GM12878 (cell line): Measurements from ENCODE around the gene TCF7L2. TPM values are rescaled to one million over a fixed set of nuclear protein-coding genes. Genes with fewer than 3 reads are reported as not detected.

Experiments
- CEBPZ ChIP-seq: fragments of 150-350 bp; IDR thresholded peaks from 2 replicates; pipeline ENCODE4 v1.6.1; 2016; ENCODE audit warnings: low read depth, low read length
- CTCF ChIP-seq, 3 experiments: IDR thresholded peaks in 2 of 3; conservative IDR thresholded peaks in 1 of 3; 2 replicates each; pipeline ENCODE4 v1.5.1; 2011; ENCODE audit warnings: low read depth in 3 of 3, low read length in 3 of 3, mild to moderate bottlenecking in 3 of 3, control low read depth in 2 of 3, moderate library complexity in 2 of 3, inconsistent platforms in 1 of 3, mixed read lengths in 1 of 3; ENCODE audit not compliant: control insufficient read depth in 2 of 3, insufficient read depth in 1 of 3; ENCODE audit errors: extremely low read depth in 1 of 3
- ETV6 ChIP-seq, 2 experiments: fragments of 450-650 bp in 1 of 2; IDR thresholded peaks in 1 of 2; conservative IDR thresholded peaks in 1 of 2; 2 replicates each; pipeline ENCODE4 v1.6.1; 2014; ENCODE audit warnings: antibody characterized with exemption in 1 of 2, borderline replicate concordance in 1 of 2, low read depth in 1 of 2, mild to moderate bottlenecking in 1 of 2, moderate library complexity in 1 of 2
- IKZF1 ChIP-seq: fragments of 450-650 bp; conservative IDR thresholded peaks from 2 replicates; pipeline ENCODE4 v1.6.1; 2017; ENCODE audit warnings: antibody characterized with exemption, mild to moderate bottlenecking
- TCF12 ChIP-seq: IDR thresholded peaks from 2 replicates; pipeline ENCODE4 v1.6.1; 2011; ENCODE audit warnings: low read depth, mild to moderate bottlenecking, low read length
- ZBTB4 ChIP-seq: fragments of 450-650 bp; formaldehyde crosslinking; IDR thresholded peaks from 2 replicates; pipeline ENCODE4 v1.4.0; 2022; ENCODE audit warnings: mild to moderate bottlenecking, moderate library complexity
- ZNF274 ChIP-seq: IDR thresholded peaks from one replicate; pipeline ENCODE4 v1.8.0; 2011; ENCODE audit not compliant: insufficient read length, insufficient read depth
- polyA plus RNA-seq, 11 experiments: library from polyadenylated mRNA; depleted of rRNA in 4 of 11; unstranded in 6 of 11; stranded (reverse) in 5 of 11; fragments of >200 nt; fragmentation: Nextera tagmentation in 4 of 11; fragmentation: Illumina TruSeq in 1 of 11; extraction: Ambion mirVana in 4 of 11; extraction: Trizol in 1 of 11; gene quantifications; 1 replicate in 1 of 11; 2 replicates in 10 of 11; pipeline versions ENCODE4 v1.2.1 to v1.2.3, GENCODE V29; 2011 to 2016; ENCODE audit warnings: inconsistent platforms in 2 of 11, missing spikeins in 2 of 11, low read depth in 1 of 11
- total RNA-seq, 4 experiments: library from RNA; depleted of rRNA in 3 of 4; stranded (reverse); fragments of >200 nt in 3 of 4; fragmentation: Illumina TruSeq in 1 of 4; extraction: Trizol in 1 of 4; gene quantifications; 2 replicates each; pipeline versions ENCODE4 v1.2.1 to v1.2.3, GENCODE V29; 2013 to 2021

Gene TCF7L2
- total and polyA plus RNA-seq, 10 of the 15 experiments (the other 5 are each of a cell fraction or from before 2014, with no cell fraction given) = 0.02 to 1.1 (median 0.35) TPM; not detected in 4

DNA sequence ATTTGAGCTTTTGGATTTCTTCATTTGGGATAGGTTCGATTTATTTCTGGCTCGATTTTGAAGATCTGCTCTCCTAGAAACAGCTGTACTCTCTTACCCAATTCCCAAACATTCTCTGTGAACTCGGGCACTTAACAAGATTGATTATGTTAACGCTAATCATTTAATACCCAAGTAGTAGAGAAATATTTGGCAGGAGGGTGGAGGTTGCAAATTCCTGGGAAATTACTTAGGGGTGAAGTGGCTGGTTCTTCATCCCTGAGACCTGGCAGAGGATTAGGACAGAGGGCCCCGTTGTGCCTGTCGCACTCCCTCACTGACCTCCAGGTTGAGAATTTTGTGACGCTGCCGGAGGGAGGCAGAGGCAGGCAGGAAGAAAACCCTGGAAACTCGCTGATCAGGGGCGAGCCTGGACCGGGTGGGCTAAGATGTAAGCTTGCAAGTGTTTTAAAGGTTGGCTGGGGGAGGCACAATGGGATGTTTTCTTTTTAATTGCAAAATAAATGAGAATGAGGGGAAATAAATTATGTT is 182.6 kb downstream of the TCF7L2 start (continued):
- TF ChIP-seq CEBPZ (no peak), TCF12 (no peak), IKZF1 (no peak), CTCF (IDR thresholded peaks at IDR 0.05 in 2 of 3, conservative IDR thresholded peaks at IDR 0.05 in 1 of 3; ENCODE audit: control insufficient read depth in 2 of 3, extremely low read depth in 1 of 3, insufficient read depth in 1 of 3, low read depth in 3 of 3, low read length in 3 of 3) (no peak), ETV6 (conservative IDR thresholded peaks at IDR 0.05 in 1 of 2, IDR thresholded peaks at IDR 0.05 in 1 of 2; ENCODE audit: borderline replicate concordance in 1 of 2, low read depth in 1 of 2) (no peak), ZBTB4 (CRISPR knock-in tag) (no peak), ZNF274 (no peak)
- TF ChIP-seq, all 136 proteins: peak for 0
